Ishikawa (cell line): ENCODE results near the gene MCF2L2.

ENCODE experiments used
- CREB1 ChIP-seq: IDR thresholded peaks from 2 replicates; pipeline ENCODE4 v1.6.1; 2012; ENCODE audit warnings: low read depth
- EP300 ChIP-seq: IDR thresholded peaks from 2 replicates; pipeline ENCODE4 v1.6.1; 2012; ENCODE audit warnings: borderline replicate concordance
- FOXM1 ChIP-seq: IDR thresholded peaks from 2 replicates; pipeline ENCODE4 v1.6.1; 2012; ENCODE audit warnings: low read depth, borderline replicate concordance
- MAX ChIP-seq: IDR thresholded peaks from 2 replicates; pipeline ENCODE4 v1.6.1; 2012
- NFIC ChIP-seq: IDR thresholded peaks from 2 replicates; pipeline ENCODE4 v1.6.1; 2012
- RAD21 ChIP-seq: IDR thresholded peaks from 2 replicates; pipeline ENCODE4 v1.6.1; 2012; ENCODE audit warnings: low read depth
- REST ChIP-seq: IDR thresholded peaks from 2 replicates; pipeline ENCODE4 v1.6.1; 2012; ENCODE audit warnings: low read depth, mild to moderate bottlenecking
- TAF1 ChIP-seq: IDR thresholded peaks from 2 replicates; pipeline ENCODE4 v1.6.1; 2012; ENCODE audit warnings: low read depth, mild to moderate bottlenecking
- TCF12 ChIP-seq: IDR thresholded peaks from 2 replicates; pipeline ENCODE4 v1.6.1; 2012; ENCODE audit warnings: low read depth
- TEAD4 ChIP-seq: IDR thresholded peaks from 2 replicates; pipeline ENCODE4 v1.6.1; 2012
- YY1 ChIP-seq: IDR thresholded peaks from 2 replicates; pipeline ENCODE4 v1.6.1; 2012; ENCODE audit warnings: low read depth
- ZBTB7A ChIP-seq: IDR thresholded peaks from 2 replicates; pipeline ENCODE4 v1.6.1; 2012; ENCODE audit warnings: low read depth
- TF ChIP-seq, protein P1 (sequence below): IDR thresholded peaks from 2 replicates; pipeline ENCODE4 v1.6.1; 2012

GRCh38 chr3:183210341-183210740 lies 218.1 kb downstream of the MCF2L2 start:
- TF ChIP-seq YY1 = no peak
- TF ChIP-seq EP300 = no peak
- no peak for TF ChIP-seq REST
- no peak for TF ChIP-seq TAF1
- no peak for TF ChIP-seq RAD21
- TF ChIP-seq MAX = no peak
- no peak for TF ChIP-seq ZBTB7A
- no peak for TF ChIP-seq NFIC
- no peak for TF ChIP-seq TEAD4
- TF ChIP-seq, protein P1, sequence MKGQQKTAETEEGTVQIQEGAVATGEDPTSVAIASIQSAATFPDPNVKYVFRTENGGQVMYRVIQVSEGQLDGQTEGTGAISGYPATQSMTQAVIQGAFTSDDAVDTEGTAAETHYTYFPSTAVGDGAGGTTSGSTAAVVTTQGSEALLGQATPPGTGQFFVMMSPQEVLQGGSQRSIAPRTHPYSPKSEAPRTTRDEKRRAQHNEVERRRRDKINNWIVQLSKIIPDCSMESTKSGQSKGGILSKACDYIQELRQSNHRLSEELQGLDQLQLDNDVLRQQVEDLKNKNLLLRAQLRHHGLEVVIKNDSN = no peak
- TF ChIP-seq FOXM1 = no peak
- no peak for TF ChIP-seq CREB1
- TF ChIP-seq TCF12 = no peak
